Measurements from ENCODE around the gene SLF2.

SLF2 gene

GRCh38 chr10:100912605-100913469 is at the start of gene SLF2:
TSS of gene SLF2 (plus strand) at chr10:100912963. CDS start at chr10:100913111, 148 bp downstream.
- FAIRE-seq = no peak

GRCh38 chr10:100863433-100863832 is 49.3 kb upstream of the SLF2 start:
- FAIRE-seq = no peak

- no peak for FAIRE-seq
These were observed 48.5 kb upstream of the SLF2 start for GRCh38 chr10:100864036-100864885.

- FAIRE-seq = no peak
These were observed 47.8 kb upstream of the SLF2 start for GRCh38 chr10:100864978-100865377.

- no peak for FAIRE-seq
These were observed 46.8 kb upstream of the SLF2 start for GRCh38 chr10:100866010-100866409.

- no peak for FAIRE-seq
These were observed 46.1 kb upstream of the SLF2 start for GRCh38 chr10:100866575-100867098.

- no peak for FAIRE-seq
These were observed 45.4 kb upstream of the SLF2 start for GRCh38 chr10:100867261-100867963.

- FAIRE-seq = no peak
These were observed 44.4 kb upstream of the SLF2 start for GRCh38 chr10:100868382-100868781.

- no peak for FAIRE-seq
These were observed 43.4 kb upstream of the SLF2 start for GRCh38 chr10:100869399-100869798.

GRCh38 chr10:100872034-100872791 is 40.5 kb upstream of the SLF2 start:
- no peak for FAIRE-seq

GRCh38 chr10:100873146-100873826 is 39.5 kb upstream of the SLF2 start:
- no peak for FAIRE-seq

- no peak for FAIRE-seq
These were observed 38.9 kb upstream of the SLF2 start for GRCh38 chr10:100873827-100874326.

- no peak for FAIRE-seq
These were observed 37.9 kb upstream of the SLF2 start for GRCh38 chr10:100874702-100875483.

- FAIRE-seq = no peak
These were observed 37.1 kb upstream of the SLF2 start for GRCh38 chr10:100875484-100876166.

GRCh38 chr10:100876585-100877460 is 35.9 kb upstream of the SLF2 start:
- FAIRE-seq = no peak

- FAIRE-seq = no peak
These were observed 35.3 kb upstream of the SLF2 start for GRCh38 chr10:100877461-100877850.

GRCh38 chr10:100878291-100878910 is 34.4 kb upstream of the SLF2 start:
- FAIRE-seq = no peak

- no peak for FAIRE-seq
These were observed 32.9 kb upstream of the SLF2 start for GRCh38 chr10:100879741-100880360.

Measured in colon (tissue), 2 donors.